ENCODE results near the gene NTN1. TPM values are rescaled to one million over a fixed set of nuclear protein-coding genes. Genes with fewer than 3 reads are reported as not detected.

NTN1 gene
- total and polyA plus RNA-seq, 2 of the 4 experiments (the other 2 are of a cell fraction): under 0.01 to 0.07 TPM

- intact Hi-C loops (cut with micrococcal nuclease): no loop called here
- Histone ChIP-seq H3K4me2 (ENCODE audit: low read depth, low read length) (no peak overlapping the region), H3K4me1 (ENCODE audit: control insufficient read depth, insufficient read depth, low read length) (peaks cover 4% of the 10 kb centered on the region; the same call in 1 of the 2 replicates), H4K91ac (ENCODE audit: insufficient read depth, low read depth, low read length) (no peak overlapping the region), H3K79me1 (ENCODE audit: low read depth in 1 of 2, low read length in 2 of 2) (no peaks in the 10 kb centered on the region), H3K4ac (ENCODE audit: low read depth, low read length) (no peak overlapping the region), H2AK9ac (replicated peaks; ENCODE audit: low read depth, low read length, poor library complexity) (no peak overlapping the region), H3K27me3 (ENCODE audit: control insufficient read depth, insufficient read depth, low read length) (no peaks in the 10 kb centered on the region), H2BK20ac (ENCODE audit: low read depth, low read length) (no peak overlapping the region), H2AFZ (replicated peaks; ENCODE audit: low read length, poor library complexity) (no peak overlapping the region), H3K23ac (ENCODE audit: low read depth, low read length) (no peak overlapping the region), H3K56ac (ENCODE audit: extremely low read depth, insufficient read depth, low read length) (no peak overlapping the region), H2BK15ac (ENCODE audit: low read depth, low read length) (no peak overlapping the region), H3K14ac (replicated peaks; ENCODE audit: low read depth, low read length) (no peak overlapping the region), H4K5ac (ENCODE audit: low read depth, low read length) (no peak overlapping the region), H2BK5ac (ENCODE audit: low read depth, low read length, poor library complexity, severe bottlenecking) (no peak overlapping the region), H4K20me1 (ENCODE audit: insufficient read depth, low read length) (no peaks in the 10 kb centered on the region), H2BK120ac (ENCODE audit: low read depth, low read length) (no peak overlapping the region), H3K36me3 (ENCODE audit: control insufficient read depth, insufficient read depth, low read length) (no peaks in the 10 kb centered on the region), H3K27ac (ENCODE audit: insufficient read depth, low read length) (no peak overlapping the region), H3K9me3 (ENCODE audit: control insufficient read depth, insufficient read depth, low read length) (no peaks in the 10 kb centered on the region), H4K8ac (ENCODE audit: low read depth in 2 of 2, low read length in 2 of 2) (no peak overlapping the region), H3K4me3 (ENCODE audit: insufficient read depth, low read depth, low read length) (no peak overlapping the region), H2AK5ac (ENCODE audit: low read depth, low read length) (no peak overlapping the region), H3K18ac (ENCODE audit: low read depth, low read length) (no peak overlapping the region), H3K9ac (ENCODE audit: low read depth, low read length) (no peak overlapping the region), H3K9me1 (ENCODE audit: insufficient read depth, low read length) (no peaks in the 10 kb centered on the region)
- no TSS peak for BruUV-seq (replicated peaks)
- CTCF ChIA-PET: no interaction called here
- dilution Hi-C loops (cut with HindIII; ENCODE audit: low sequenced_read_pairs, unreplicated experiment): no loop called here
- TF ChIP-seq CHD1 (IDR thresholded peaks at IDR 0.05; ENCODE audit: low read depth, low read length) (no peak), SMC3 (IDR thresholded peaks at IDR 0.05; ENCODE audit: low read depth, low read length) (no peak), RCOR1 (IDR thresholded peaks at IDR 0.05; ENCODE audit: insufficient replicate concordance, low read length) (no peak), FOS (IDR thresholded peaks at IDR 0.05; ENCODE audit: low read depth, low read length) (no peak), RFX5 (IDR thresholded peaks at IDR 0.05; ENCODE audit: low read depth, low read length) (no peak), NFE2L2 (IDR thresholded peaks at IDR 0.05; ENCODE audit: low read depth, low read length) (no peak), BHLHE40 (IDR thresholded peaks at IDR 0.05; ENCODE audit: low read depth, low read length) (no peak), ELK1 (IDR thresholded peaks at IDR 0.05; ENCODE audit: borderline replicate concordance, low read depth, low read length) (no peak), CTCF (conservative IDR thresholded peaks at IDR 0.05; ENCODE audit: low read depth, low read length) (no peak), MAFK (IDR thresholded peaks at IDR 0.05; ENCODE audit: low read depth, low read length) (no peak), POLR2A (IDR thresholded peaks at IDR 0.05; ENCODE audit: low read depth, low read length) (no peak), MXI1 (IDR thresholded peaks at IDR 0.05; ENCODE audit: borderline replicate concordance, low read depth, low read length) (no peak), USF2 (IDR thresholded peaks at IDR 0.05; ENCODE audit: low read depth, low read length) (no peak), RAD21 (IDR thresholded peaks at IDR 0.05; ENCODE audit: low read length) (no peak), MAZ (IDR thresholded peaks at IDR 0.05; ENCODE audit: borderline replicate concordance, low read depth, low read length) (no peak), CEBPB (IDR thresholded peaks at IDR 0.05; ENCODE audit: low read depth, low read length) (no peak)
- ATAC-seq (ENCODE audit: low read depth) (no peak), DNase-seq (no peak)
- POLR2A ChIA-PET (ENCODE audit: unreplicated experiment): no interaction called here
- in situ Hi-C loops (cut with MboI; ENCODE audit: low sequenced_read_pairs): no loop called here
- 75% methylated on average over 2 of the region's 14 CpGs; no CpG with 5 or more reads in 1 of the 2 experiments for WGBS, 2 experiments (ENCODE audit: extremely low coverage in 2 of 2, insufficient read length in 1 of 2)
Measured at GRCh38 chr17:9285602-9286427, 264.5 kb downstream of the NTN1 start.
